GM18951 (cell line): ENCODE data around the gene ADPRHL1.

Source experiments
- POLR2A ChIP-seq: IDR thresholded peaks from 4 replicates; pipeline ENCODE4 v1.6.1; 2011; ENCODE audit warnings: mild to moderate bottlenecking; ENCODE audit not compliant: insufficient read length, insufficient read depth; ENCODE audit errors: extremely low read depth
- in situ Hi-C: fragments of 300-500 bp; cut with MboI; formaldehyde crosslinking; loops from one replicate; pipeline ENCODE4 v1.12.0; 2022; ENCODE audit warnings: low sequenced_read_pairs, mixed read lengths, inconsistent platforms; ENCODE audit not compliant: unreplicated experiment

The ADPRHL1 gene

GRCh38 chr13:113364901-113365582 lies 88.2 kb downstream of the ADPRHL1 start:
- in situ Hi-C loops: no loop called here
- no peak for TF ChIP-seq POLR2A

- in situ Hi-C loops: no loop called here
- no peak for TF ChIP-seq POLR2A
These were observed 88.9 kb downstream of the ADPRHL1 start for GRCh38 chr13:113364311-113364889.

- in situ Hi-C loops: no loop called here
- no peak for TF ChIP-seq POLR2A
These were observed 91.9 kb downstream of the ADPRHL1 start for GRCh38 chr13:113361406-113361805.

GRCh38 chr13:113360446-113360845 lies 92.8 kb downstream of the ADPRHL1 start:
- in situ Hi-C loops: no loop called here
- no peak for TF ChIP-seq POLR2A

- TF ChIP-seq POLR2A: no peak
- in situ Hi-C loops: no loop called here
These were observed 93.7 kb downstream of the ADPRHL1 start for GRCh38 chr13:113359571-113359970.

- no peak for TF ChIP-seq POLR2A
- in situ Hi-C loops: no loop called here
These were observed 94.6 kb downstream of the ADPRHL1 start for GRCh38 chr13:113358653-113359190.

- no peak for TF ChIP-seq POLR2A
- in situ Hi-C loops: no loop called here
These were observed 95.8 kb downstream of the ADPRHL1 start for GRCh38 chr13:113357529-113357928.

GRCh38 chr13:113356596-113356995 lies 96.7 kb downstream of the ADPRHL1 start:
- in situ Hi-C loops: no loop called here
- no peak for TF ChIP-seq POLR2A

GRCh38 chr13:113355621-113356020 lies 97.7 kb downstream of the ADPRHL1 start:
- in situ Hi-C loops: no loop called here
- no peak for TF ChIP-seq POLR2A

GRCh38 chr13:113354831-113355610 lies 98.3 kb downstream of the ADPRHL1 start:
- no peak for TF ChIP-seq POLR2A
- in situ Hi-C loops: no loop called here

GRCh38 chr13:113353254-113353653 lies 100.0 kb downstream of the ADPRHL1 start:
- in situ Hi-C loops: no loop called here
- TF ChIP-seq POLR2A: no peak

GRCh38 chr13:113351514-113352026 lies 101.7 kb downstream of the ADPRHL1 start:
- TF ChIP-seq POLR2A: no peak
- in situ Hi-C loops: no loop called here

GRCh38 chr13:113350938-113351335 lies 102.4 kb downstream of the ADPRHL1 start:
- in situ Hi-C loops: no loop called here
- no peak for TF ChIP-seq POLR2A

- in situ Hi-C loops: no loop called here
- no peak for TF ChIP-seq POLR2A
These were observed 103.0 kb downstream of the ADPRHL1 start for GRCh38 chr13:113350065-113350937.
